HG03469 (cell line): Measurements from ENCODE around the gene BCL7A.

ENCODE experiments used
- ATAC-seq: cut with Tn5 transposase; IDR thresholded peaks from one replicate; pipeline ENCODE4 v1.9.1; 2021; ENCODE audit warnings: mild to moderate bottlenecking, moderate library complexity, moderate number of reproducible peaks; ENCODE audit not compliant: unreplicated experiment

BCL7A gene

DNA sequence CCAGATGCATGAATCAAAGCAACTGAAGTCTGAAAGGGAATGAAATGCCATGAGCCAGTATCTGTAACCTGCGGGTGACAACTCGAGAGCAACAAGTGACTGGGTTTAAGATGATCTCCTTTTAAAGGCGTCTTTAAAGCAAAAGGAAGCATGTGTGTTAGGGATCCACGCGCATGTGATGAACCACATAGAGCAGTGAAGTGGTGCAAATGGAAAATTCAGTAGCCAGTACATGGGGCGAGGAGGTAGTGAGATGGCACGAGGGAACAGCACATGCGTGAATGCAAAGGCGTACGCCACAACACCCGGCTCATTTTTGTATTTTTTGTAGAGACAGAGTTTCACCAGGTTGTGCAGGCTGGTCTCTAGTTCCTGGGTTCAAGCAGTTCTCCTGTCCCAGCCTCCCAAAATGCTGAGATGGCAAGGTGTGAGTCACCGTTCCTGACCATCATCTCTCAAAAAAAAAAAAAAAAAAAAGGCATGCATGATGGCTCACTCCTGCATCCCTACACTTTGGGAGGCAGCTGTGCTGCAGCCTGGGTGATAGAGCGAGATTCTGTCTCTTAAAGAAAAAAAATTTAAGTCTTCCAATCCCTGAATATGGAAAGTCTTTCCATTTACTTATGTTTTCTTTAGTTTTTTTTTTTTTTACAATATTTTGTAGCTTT, 24.6 kb upstream of the BCL7A start:
- ATAC-seq = no peak

- no peak for ATAC-seq
Measured at GRCh38 chr12:122001466-122002209, 20.0 kb upstream of the BCL7A start.

- no peak for ATAC-seq
Measured at GRCh38 chr12:122003651-122004611, 17.8 kb upstream of the BCL7A start.

GRCh38 chr12:122004633-122005071, 17.0 kb upstream of the BCL7A start:
- no peak for ATAC-seq

DNA sequence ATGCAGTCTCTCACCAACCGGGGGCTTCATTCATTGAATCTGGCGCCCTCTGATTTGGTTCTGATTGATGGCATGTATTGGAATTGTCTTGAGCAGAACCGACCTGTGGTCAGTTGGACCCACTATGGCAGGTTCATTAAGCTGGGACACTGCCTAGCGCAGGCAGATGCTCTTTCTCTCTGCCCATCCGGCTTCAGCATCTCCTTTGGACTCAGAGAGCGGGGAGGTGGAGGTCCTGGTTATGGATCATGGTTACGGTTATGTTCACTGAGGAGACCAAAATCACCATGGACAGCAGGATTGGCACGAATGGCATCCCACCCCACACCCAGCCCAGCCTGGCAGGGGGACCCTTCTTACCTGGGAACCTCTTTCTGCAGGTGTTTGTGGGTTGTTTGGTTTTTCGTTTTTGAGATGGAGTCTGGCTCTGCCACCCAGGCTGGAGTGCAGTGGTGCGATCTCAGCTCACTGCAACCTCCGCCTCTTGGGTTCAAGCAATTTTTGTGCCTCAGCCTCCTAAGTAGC, 16.4 kb upstream of the BCL7A start:
- ATAC-seq = no peak

DNA sequence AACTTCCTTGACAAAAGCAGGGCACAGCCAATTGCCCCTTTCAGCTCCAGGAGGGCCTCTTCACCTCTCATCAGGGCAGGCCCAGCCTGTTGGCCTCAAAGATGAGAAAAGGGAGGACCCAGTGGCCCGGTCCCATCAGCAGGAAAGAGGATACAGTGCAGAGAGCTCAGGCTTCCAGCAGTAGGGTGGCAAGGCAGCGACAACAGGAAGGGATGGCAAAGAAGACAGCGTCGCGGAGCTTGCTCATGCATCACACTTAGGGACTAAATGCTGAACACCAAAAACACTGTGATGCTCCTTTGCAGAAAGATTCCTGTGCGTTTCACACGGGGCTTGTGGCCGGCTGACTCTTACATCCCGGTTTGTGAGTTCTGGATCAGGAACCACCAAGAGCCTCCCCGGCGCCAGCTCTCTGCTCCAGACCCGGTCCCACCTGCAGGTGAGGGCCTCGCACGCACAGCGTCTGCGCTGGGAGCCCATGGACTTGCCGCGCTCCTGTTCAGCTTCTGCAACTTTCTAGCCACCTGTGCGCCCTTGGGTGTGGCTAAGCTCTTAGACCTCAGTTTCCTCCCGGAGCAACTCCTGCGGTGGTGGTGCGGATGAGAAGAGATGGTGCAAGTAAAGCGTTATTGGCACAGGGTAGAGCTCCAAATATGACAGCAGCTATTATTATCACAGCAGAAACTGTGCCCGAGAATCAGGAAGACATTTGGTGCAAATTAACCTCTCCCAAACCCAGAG, 15.3 kb upstream of the BCL7A start:
- no peak for ATAC-seq

DNA sequence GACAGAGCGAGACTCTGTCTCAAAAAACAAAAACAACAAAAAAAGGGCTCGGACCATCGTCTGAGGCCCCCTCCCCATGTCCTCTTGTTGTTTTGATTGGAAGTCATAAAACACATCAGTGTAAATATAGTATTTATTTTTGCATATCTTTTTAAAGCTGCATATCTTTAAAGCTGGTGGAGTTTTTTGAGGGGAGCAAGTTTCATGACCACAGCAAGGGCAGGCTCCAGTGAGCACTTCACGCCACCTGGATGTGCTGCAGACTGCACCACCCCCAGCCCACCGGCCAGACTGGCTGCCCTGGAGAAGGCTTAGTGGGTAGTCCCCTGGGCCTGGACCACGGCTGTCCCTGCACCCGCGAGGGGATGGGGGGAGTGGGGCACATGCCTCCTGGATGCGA, 11.9 kb upstream of the BCL7A start:
- no peak for ATAC-seq

DNA sequence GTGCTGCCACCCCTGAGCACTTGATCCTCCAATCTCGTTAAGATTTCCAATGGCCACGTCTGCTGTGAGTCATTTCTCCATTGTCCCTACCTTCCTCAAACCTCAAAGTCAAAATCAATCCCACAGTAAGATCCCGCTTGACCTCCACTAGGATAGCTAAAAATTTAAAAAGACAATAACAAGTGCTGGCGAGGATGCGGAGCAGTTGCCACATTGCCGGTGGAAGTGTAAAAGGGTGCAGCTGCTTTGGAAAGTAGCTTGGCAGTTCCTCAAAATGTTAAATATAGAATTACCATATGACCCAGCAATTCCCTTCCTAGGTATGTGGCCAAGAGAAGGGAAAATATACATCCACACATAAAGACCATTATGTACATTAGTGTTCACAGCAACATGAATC, 9.5 kb upstream of the BCL7A start:
- no peak for ATAC-seq

GRCh38 chr12:122013136-122013535, 8.5 kb upstream of the BCL7A start:
- no peak for ATAC-seq

- ATAC-seq = no peak
Measured at GRCh38 chr12:122013791-122014590, 7.7 kb upstream of the BCL7A start.

- no peak for ATAC-seq
Measured at GRCh38 chr12:122014781-122015180, 6.9 kb upstream of the BCL7A start.

GRCh38 chr12:122018457-122018856, 3.2 kb upstream of the BCL7A start:
- no peak for ATAC-seq

- no peak for ATAC-seq
Measured at GRCh38 chr12:122018937-122019336, 2.7 kb upstream of the BCL7A start.

- no peak for ATAC-seq
Measured at GRCh38 chr12:122020795-122021192, 890 bp upstream of the BCL7A start.

GRCh38 chr12:122021193-122021821, 377 bp upstream of the BCL7A start:
- no peak for ATAC-seq

DNA sequence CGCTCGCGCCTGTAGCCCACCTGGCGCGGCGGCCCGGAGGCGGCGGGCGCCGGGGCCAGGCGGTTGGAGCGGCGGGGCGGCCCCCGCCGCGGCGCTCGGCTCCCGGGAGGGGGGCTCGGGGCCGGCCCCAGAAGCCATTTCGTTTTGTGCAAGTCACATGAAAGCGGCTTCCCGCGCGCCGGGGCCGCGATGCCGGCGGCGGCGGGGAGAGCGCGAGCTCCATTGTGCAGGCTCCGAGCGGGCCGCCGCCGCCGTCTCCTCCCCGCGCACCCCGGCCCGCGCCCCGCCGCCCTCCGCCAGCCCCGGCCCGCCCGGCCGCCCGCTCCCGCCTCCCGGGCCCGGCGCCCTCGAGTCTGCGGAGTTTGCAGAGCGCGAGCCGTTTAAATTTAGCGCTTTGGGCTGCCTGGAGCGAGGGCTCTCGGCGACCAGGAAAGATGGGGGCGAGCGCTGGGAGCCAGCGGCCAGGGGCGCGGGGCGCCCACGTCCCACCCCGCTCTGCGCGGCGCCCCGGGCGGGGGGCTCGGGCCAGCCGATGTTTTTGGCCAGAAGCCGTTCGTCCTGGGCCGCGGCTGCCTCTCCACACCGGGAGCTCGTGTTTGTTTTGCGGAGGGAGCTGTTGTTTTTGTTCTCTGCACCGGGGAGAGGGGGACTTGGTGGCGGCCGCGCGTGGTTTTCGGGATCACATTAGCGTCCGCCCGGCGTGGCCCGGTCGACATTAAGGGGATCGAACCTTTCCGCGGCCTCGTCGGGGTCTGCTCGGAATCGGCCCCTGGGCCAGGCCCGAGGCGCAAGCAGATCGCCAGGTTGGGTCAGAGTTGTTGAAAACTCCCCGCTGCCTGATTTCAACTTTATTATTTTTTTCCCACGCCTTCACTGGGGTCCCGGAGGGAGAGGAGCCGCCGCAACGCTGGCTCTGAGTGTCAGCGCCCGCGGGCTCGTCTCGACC, 982 bp downstream of the BCL7A start:
- ATAC-seq = no peak

- no peak for ATAC-seq
Measured at GRCh38 chr12:122023339-122024131, 1.9 kb downstream of the BCL7A start.
